GM10847 (cell line): ENCODE results near the gene HPN.

Experiments
- POLR2A ChIP-seq: IDR thresholded peaks from 2 replicates; pipeline ENCODE4 v1.6.1; 2011; ENCODE audit not compliant: insufficient read length; ENCODE audit errors: extremely low read depth

HPN gene

DNA sequence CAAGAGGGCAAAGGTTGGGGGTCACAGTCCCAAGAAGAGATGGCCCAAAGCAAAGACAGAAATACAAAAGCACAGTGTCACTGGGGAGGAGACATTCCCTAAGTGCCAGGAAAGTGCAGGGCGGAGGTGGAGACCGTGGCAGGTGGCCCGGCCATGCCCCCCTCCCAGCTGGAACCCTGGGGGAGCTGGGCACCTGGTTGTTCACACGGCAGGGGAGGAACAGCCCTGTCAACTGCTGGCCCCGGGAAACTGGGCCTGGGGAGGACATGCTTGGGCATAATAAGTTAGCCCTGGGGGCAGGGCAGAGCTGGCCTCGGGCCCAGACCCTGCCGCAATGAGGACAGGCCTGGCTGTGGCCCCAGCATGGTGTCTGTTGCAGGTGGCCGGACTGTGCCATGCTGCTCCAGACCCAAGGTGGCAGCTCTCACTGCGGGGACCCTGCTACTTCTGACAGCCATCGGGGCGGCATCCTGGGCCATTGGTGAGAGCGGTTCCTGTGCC is 7.4 kb downstream of the HPN start:
- TF ChIP-seq POLR2A = no peak

- TF ChIP-seq POLR2A = no peak
Observed at GRCh38 chr19:35049456-35049855, 7.9 kb downstream of the HPN start.

- TF ChIP-seq POLR2A = no peak
Observed at GRCh38 chr19:35051796-35052195, 10.3 kb downstream of the HPN start.

DNA sequence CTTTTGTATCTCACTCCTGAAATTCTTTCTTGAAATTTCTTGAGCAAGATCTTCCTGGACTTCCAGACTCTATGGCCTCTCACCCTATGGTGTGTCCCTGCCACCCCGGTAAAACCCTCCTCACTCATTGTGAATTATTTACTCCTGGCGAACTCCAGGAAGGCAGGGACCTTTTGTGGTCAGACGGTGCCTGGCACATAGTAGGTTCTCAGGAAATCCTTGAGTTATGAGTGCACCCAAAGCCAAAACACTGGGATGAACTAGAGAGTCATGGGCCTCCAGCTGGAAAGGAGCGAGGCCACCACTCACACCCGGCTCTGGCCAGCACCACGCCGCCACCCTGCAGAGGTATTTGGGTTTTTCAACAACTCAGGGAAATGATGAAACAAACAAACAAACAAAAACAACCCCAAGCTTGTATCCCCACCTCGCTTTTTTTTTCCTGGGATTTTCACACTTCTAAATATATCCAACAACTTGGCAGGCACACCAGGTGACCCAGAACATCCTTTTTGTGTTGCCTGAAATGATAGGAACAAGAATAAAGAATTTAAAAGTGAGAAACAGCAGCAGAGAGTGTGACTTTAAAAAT is 11.2 kb downstream of the HPN start:
- TF ChIP-seq POLR2A = no peak

- TF ChIP-seq POLR2A = no peak
Observed at GRCh38 chr19:35053667-35054293, 12.3 kb downstream of the HPN start.

- no peak for TF ChIP-seq POLR2A
Observed at GRCh38 chr19:35054626-35055025, 13.1 kb downstream of the HPN start.

DNA sequence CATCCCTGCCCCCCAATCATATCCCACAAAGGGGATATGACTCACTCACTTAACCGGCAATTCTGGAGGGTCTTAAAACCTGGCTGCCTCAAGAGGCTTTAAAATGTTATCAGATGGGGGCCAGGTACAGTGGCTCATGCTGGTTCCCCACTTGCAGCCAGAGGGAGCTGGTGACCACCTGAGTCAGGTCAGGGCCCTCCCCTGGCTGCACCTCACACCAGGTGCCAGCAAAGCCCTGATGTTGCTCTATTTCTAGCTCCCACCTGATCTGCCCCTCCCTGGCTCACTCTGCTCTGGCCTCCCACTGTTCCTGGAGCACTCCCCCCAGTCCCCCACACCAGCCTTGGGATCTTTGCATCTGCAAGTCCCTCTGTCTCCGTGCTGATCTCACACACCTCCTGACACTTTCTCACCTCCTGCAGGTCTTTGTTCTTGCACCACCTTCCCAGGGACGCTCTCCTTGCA is 14.2 kb downstream of the HPN start:
- no peak for TF ChIP-seq POLR2A

DNA sequence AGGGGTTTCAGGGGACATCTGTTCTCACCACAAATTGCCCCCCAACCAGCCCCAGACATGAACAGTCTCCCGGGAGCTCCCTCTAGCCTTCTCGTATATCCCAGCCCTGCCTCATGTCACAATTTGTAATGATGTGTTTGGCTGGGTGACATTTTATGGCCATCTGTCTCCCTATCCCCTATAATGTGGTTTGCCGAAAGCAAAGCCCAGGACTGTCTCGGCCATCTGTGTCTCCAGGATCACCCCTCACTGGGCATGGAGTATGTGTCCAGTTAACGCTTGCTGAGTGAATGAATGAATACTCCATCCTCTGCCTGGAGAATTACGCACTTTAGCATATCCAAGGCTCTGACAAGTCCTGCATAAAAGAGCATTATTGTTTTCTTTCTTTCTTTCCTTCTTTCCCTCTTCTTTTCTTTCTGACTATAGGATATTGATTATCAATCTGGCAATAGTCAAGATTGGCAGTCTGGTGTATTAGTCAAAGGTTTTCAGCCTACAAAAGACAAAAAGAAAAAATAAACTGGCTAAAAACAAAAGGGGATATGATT is 15.1 kb downstream of the HPN start:
- TF ChIP-seq POLR2A = no peak

DNA sequence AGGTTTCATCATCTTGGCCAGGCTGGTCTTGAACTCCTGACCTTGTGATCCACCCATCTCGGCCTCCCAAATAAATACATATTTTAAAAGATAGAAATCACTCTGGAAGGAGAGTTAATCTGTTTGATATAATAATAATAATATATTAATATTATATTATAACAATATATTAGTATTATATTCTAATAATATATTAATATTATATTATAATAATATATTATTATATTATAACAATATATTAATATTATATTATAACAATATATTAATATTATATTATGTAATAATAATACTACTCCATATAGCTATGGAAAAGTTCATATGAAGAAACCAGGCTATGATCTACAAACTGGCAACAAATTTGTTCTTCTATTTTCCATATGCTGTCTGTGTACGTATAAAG is 16.8 kb downstream of the HPN start:
- TF ChIP-seq POLR2A = no peak

DNA sequence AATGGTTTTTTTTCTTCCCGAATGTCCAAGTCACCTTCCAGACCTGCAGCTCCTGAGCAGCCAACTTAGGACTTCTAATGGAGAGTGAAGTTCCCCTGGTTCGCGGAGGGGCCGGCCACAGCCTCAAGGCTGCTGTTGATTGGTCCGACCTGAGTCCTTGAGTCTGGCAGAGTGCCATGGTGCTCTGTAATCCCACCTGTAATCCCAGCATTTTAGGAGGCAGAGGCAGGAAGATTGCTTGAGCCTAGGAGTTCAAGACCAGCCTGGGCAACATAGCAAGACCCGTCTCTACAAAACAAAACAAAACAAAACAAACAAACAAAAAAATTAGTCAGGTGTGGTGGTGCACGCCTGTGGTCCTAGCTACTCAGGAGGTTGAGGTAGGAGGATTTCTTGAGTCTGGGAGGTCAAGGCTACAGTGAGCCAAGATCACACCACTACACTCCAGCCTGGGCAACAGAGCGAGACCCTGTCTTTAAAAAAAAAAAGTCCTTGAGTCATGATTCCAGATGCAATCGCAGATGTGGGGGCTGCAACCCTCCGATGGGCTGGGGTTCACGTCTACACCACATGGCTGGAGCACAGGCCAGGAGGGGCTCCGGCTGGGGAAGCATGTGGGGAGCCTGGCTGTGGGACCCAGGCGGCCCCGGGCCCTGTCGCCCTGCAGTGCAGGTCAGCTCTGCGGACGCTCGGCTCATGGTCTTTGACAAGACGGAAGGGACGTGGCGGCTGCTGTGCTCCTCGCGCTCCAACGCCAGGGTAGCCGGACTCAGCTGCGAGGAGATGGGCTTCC is 17.7 kb downstream of the HPN start:
- no peak for TF ChIP-seq POLR2A

- TF ChIP-seq POLR2A = no peak
Observed at GRCh38 chr19:35059799-35060091, 18.2 kb downstream of the HPN start.

DNA sequence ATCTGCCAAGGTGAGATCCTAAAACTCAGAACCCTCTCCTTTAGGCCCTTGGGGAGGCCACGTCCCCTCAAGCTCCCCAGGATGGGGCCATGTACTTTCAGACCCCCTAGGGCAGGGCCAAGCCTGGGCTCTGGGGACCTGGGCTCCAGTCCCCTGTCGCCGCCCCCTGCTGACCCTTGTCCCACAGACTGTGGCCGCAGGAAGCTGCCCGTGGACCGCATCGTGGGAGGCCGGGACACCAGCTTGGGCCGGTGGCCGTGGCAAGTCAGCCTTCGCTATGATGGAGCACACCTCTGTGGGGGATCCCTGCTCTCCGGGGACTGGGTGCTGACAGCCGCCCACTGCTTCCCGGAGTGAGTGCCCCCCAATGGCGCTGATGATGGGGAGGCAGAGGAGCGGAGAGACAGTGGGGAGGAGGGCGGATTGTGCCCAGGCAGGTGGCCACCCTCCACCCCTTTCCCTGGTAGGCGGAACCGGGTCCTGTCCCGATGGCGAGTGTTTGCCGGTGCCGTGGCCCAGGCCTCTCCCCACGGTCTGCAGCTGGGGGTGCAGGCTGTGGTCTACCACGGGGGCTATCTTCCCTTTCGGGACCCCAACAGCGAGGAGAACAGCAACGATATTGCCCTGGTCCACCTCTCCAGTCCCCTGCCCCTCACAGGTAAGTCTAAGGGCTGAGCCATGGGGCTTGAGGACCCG is 18.8 kb downstream of the HPN start:
- TF ChIP-seq POLR2A = no peak

GRCh38 chr19:35061583-35062373 is 20.3 kb downstream of the HPN start:
- no peak for TF ChIP-seq POLR2A

DNA sequence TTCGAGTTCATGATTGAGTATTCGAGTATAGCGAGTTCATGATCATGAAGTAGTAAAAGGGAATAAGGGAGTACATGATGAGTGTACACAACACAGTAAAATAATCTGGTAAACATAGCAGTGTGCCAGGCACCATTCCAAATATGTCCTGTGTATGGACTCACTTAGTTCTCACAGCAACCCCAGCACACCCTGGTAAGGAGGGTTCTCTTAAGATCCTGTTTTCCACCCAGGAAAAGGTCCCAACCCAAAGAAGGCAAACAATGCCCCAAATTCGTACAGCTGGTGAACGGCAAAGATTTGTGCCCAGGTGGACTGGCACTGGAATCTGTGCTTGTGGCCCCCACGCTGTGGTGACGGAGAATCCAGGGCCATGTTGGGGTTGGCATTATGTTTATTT is 21.4 kb downstream of the HPN start:
- no peak for TF ChIP-seq POLR2A
